ENCODE measurements around the gene RPS28.
"Not testable (repeated sequence)": the region's sequence is repeated elsewhere in the genome, so short reads cannot be mapped to it uniquely, and the experiment has no call there.

The RPS28 gene

DNA sequence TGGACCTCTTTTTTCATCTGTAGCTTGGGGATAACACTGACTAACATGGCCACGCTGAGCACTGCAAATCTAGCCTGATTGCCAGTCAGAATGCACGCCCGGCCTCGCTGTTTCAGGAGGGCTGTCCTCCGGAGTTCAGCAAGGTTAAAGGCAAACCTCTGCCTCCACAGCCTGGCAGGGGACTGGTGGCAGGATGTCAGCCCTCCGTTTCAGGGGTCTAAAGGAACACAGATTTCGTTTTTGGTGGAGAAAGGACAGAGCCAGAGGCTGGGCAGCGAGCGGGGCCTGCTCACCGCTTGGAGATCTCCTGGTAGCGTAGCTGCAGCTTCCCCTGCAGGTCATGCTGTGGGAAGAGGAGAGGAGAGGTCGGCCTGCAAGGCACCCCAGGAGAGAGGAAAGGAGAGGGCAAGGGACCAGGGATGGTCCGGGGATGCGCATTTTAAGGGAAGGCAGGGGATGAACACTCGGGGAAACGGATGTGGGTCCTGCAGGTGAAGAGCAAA is 681 bp upstream of the RPS28 start:
- DNase-seq (ENCODE audit: low read depth in 2 of 2) = no peak

GRCh38 chr19:8321986-8322637 is 816 bp downstream of the RPS28 start:
- no peak for DNase-seq (ENCODE audit: low read depth in 2 of 2)

GRCh38 chr19:8322638-8322997 is 1.3 kb downstream of the RPS28 start:
- no peak for DNase-seq (ENCODE audit: low read depth in 2 of 2)

GRCh38 chr19:8323781-8324185 is 2.5 kb downstream of the RPS28 start:
- no peak for DNase-seq (ENCODE audit: low read depth in 2 of 2)

DNA sequence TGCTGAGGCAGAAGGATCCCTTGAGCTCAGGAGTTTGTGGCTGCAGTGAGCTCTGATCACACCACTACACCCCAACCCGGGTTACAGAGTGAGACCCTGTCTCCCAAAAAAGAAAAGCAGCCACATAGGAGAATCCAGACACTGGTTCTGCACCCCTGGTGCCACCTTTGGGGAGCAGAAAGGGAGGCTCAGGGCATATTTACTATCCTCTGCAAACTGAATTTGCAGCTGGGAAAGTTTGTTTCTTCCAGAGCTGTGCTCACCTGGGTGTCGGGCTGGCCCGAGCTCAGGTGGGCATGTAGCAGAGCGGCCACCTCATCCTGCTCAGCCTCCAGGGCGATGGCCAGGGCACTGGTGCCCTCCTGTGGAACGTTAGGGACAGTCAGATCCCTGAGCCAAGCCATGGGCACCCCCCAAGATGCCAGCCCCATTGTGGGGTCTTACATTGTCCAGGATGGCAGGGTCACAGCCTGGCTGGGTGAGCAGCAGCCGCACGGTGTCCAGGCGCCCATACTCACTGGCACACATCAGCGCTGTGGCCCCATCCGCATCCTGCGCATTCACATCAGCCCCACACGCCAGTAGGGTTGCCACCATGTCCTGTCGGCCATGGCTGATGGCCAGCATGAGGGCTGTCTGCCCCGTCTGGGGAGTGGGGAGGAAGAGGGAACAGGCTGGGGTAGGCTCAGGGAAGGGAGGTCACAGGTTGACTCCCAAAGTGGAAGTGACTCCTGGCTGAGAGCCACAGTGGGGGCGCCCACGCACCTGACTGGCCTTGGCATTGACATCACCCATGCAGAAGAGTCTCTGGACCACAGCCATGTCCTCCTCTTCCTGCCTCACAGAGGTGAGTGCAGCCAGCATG is 3.1 kb downstream of the RPS28 start:
- DNase-seq (ENCODE audit: low read depth in 2 of 2) = no peak

- DNase-seq (ENCODE audit: low read depth in 2 of 2) = no peak
These were observed 4.2 kb downstream of the RPS28 start for GRCh38 chr19:8325454-8325853.

DNA sequence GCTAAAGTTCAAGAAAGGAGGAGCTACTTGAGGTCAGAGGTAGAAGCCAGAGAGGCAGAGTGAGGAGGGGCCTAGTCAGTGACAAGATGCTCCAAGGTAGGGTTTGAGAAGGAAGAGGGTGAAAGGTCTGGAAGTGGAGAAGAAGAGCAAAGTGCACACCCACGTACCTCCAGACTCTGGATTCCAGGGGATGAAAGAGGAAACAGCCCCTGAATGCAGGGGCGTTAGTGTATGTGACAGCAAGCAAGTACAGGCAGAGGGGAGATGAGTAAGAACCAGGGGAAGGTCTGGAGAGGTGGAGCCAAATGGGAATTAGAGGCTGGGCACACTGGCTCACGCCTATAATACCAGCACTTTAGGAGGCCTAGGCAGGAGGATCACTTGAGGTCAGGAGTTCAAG is 8.7 kb downstream of the RPS28 start:
- no peak for DNase-seq (ENCODE audit: low read depth in 2 of 2)

GRCh38 chr19:8331263-8331845 is 10.1 kb downstream of the RPS28 start:
- no peak for DNase-seq (ENCODE audit: low read depth in 2 of 2)

GRCh38 chr19:8332976-8333766 is 11.9 kb downstream of the RPS28 start:
- no peak for DNase-seq (ENCODE audit: low read depth in 2 of 2)

DNA sequence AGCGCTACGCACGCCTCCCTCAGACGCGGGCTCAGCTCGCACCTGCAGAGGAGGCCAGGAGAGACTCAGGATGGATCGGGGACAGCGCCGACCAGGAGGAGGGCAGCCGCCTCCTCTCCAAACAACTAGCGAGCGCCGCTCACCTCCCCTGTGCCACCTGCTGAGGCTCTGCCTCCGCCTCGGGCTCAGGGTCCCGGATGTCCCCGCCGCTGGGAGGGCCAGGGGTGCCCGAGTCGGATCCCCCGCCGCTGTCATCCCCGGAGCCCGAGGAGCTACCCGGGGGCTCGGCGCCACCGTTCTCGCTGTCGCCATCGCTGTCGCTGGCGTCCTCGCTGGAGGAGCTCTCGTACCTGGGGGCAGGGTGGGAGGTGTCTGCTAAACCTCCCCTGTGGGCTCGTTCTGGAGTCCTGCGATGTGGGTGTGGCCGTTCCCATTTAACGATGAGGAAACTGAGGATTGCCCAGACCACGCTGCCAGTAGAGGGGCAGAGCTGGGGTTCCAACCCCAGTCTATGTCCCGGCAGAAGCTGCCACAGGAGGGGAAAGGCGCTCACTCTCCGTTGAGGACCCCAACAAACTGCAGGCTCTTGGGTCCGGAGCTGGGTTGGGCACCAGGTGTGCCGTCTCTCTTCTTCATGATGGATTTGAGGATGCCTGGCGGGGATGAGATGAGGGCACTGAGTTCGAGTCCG is 12.6 kb downstream of the RPS28 start:
- DNase-seq (ENCODE audit: low read depth in 2 of 2) = no peak

- DNase-seq (ENCODE audit: low read depth in 2 of 2) = no peak
These were observed 13.4 kb downstream of the RPS28 start for GRCh38 chr19:8334458-8335342.

DNA sequence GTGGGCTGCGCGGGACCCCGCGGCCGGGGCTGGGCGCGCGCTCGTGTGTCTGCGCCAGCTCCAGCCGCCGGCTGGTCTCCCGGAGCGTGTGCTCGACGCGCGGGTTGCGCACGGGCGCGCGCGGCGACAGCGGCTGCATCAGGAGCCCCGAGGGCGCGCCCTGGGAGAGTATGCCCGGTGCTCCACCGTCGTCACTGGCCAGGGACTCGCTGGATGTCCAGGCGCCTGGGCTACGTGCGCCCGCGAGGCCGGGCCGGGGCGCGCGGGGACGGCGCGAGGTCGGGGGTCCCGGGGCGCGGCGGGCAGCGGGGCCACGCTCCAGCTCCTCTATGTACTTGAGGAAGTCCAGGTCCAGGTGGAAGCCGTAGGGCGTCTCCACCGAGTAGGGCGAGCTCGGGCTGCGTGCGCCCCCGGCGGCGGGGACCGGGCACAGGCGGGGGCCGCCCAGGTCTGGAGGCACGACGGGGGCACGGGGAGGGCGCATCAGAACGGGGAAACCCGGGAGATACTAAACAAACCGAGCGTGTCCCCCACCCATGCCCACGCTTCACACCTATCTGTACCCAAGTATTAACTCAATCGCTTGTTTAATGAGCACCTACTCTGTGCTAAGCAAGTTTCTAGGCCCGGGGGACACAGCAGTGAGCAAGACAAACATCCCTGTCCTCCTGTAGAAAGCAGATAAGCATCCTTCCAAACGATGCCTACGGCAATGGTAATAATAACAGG is 14.2 kb downstream of the RPS28 start:
- DNase-seq (ENCODE audit: low read depth in 2 of 2) = peak in 1 of 2 donors; percentile 37

DNA sequence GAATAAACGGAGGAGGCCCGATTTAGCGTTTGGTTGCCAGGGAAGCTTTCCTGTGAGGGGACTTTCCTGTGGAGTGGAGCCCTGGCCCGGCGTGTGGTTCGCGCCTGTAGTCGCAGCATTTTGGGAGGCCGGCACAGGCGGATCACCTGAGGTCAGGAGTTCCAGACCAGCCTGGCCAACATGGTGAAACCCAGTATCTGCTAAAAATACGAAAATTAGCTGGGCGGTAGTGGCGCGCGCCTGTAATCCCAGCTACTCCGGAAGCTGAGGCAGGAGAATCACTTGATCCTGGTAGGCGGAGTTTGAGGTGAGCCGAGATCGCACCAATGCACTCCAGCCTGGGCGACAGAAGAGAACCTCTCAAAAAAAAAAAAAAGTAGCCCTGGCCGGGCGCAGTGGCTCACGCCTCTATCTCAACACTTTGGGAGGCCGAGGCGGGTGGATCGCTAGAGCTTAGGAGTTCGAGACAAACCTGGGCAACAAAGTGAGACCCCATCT is 14.8 kb downstream of the RPS28 start:
- DNase-seq (ENCODE audit: low read depth in 2 of 2) = no peak

GRCh38 chr19:8336660-8337059 is 15.4 kb downstream of the RPS28 start:
- DNase-seq (ENCODE audit: low read depth in 2 of 2) = no peak

GRCh38 chr19:8337728-8338127 is 16.4 kb downstream of the RPS28 start:
- DNase-seq (ENCODE audit: low read depth in 2 of 2) = no peak

DNA sequence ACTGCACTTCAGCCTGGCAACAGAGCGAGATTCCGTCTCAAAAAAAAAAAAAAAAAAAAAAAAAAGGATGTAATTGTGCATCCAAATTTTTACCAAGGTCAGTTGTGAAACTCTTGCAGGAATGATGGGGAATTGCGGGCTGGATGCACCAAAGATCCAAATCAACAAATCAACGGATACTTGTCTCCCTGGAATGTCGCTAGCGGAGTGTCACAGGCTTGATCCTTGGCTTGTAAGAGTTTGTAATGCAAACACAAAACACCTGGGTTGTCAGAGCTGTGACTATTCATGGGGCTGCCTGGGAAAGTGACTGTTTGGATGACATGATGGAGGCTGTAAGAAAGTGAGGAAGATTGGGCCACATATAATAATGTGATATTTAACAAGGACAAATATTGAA is 17.5 kb downstream of the RPS28 start:
- DNase-seq (ENCODE audit: low read depth in 2 of 2) = no peak

GRCh38 chr19:8340341-8341096 is 19.2 kb downstream of the RPS28 start:
- DNase-seq (ENCODE audit: low read depth in 2 of 2) = no peak

GRCh38 chr19:8341504-8341903 is 20.2 kb downstream of the RPS28 start:
- not testable (repeated sequence) for DNase-seq (ENCODE audit: low read depth in 2 of 2)

DNA sequence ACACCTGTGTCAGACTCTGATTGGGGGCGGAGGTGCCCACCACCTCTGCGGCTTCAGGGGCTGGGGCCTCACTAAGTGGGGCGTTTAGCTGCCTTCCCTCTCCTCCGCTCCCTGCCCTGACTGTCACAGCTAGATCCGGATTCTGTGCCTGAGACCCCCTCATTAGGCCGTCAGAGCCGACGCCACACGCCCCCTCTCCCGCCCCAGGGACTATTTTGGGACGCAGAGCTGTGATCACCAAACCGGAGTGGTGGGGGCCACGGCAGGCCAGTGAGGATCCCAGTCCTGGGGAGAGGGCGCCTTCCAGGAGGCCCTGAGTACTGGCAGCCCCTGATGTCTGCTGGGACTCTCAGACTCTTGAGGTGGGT is 21.0 kb downstream of the RPS28 start:
- no peak for DNase-seq (ENCODE audit: low read depth in 2 of 2)
